DOHH2 (cell line): ENCODE results near the gene JMY.

Experiments used
- CTCF ChIP-seq: fragments of 200-600 bp; sonication (generic); IDR thresholded peaks from one replicate; pipeline ENCODE4 v1.5.1; 2014; ENCODE audit warnings: antibody characterized with exemption, mild to moderate bottlenecking, low read depth, low read length; ENCODE audit not compliant: poor library complexity, severe bottlenecking
- EZH2phosphoT487 ChIP-seq: fragments of 200-600 bp; sonication (generic); IDR thresholded peaks from 2 replicates; pipeline ENCODE4 v1.6.1; 2017; ENCODE audit warnings: borderline replicate concordance, mild to moderate bottlenecking, antibody characterized with exemption, low read length, moderate library complexity, mixed read lengths

DNA sequence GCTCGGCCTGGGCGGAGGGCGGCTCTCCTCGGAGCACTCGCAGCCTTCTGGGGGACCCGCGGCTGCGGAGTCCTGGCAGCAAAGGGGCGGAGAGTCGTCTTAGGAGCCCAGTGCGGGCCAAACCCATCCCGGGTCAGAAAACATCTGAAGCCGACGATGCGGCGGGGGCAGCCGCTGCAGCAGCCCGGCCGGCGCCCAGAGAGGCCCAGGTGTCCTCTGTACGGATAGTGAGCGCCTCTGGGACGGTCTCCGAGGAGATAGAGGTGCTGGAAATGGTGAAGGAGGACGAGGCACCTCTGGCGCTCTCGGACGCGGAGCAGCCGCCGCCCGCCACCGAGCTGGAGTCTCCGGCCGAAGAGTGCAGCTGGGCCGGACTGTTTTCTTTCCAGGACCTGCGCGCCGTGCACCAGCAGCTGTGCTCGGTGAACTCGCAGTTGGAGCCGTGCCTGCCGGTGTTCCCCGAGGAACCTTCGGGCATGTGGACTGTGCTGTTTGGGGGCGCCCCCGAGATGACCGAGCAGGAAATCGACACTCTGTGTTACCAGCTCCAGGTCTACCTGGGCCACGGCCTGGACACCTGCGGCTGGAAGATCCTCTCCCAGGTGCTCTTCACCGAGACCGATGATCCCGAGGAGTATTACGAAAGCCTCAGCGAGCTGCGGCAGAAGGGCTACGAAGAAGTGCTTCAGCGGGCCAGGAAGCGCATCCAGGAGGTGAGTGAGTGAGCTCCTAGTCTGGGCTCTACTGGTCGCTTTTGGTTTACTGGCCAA is 1.2 kb downstream of the JMY start:
- TF ChIP-seq CTCF: no peak
- no peak for TF ChIP-seq EZH2phosphoT487
